ENCODE data around the gene DYRK1A. TPM values are rescaled to one million over a fixed set of nuclear protein-coding genes. Genes with fewer than 3 reads are reported as not detected.

The DYRK1A gene
- total and polyA plus RNA-seq, 7 donors = 21.5 to 105 (median 79.9) TPM

- H3K27me3 ChIP-seq (ENCODE audit: insufficient read depth in 3 of 3, low read length in 2 of 3) = no peaks in the 10 kb centered on the region
- peaks cover 74% of the 10 kb centered on the region for H3K4me1 ChIP-seq
- ATAC-seq (no peak), DNase-seq (no peak)
- 86 to 89% (median 88%) methylated on average over 2 of the region's 2 CpGs for WGBS, 3 donors
- no peaks in the 10 kb centered on the region for H3K9me3 ChIP-seq
- intact Hi-C loops (cut with DNase I) = no loop called here
- peaks cover 5 to 17% of the 10 kb centered on the region in 2 donors for H3K36me3 ChIP-seq (ENCODE audit: insufficient read depth in 1 of 2, low read depth in 1 of 2)
- no peak overlapping the region for H3K4me3 ChIP-seq
- no peak for TF ChIP-seq CTCF (IDR thresholded peaks at IDR 0.05)
- H3K27ac ChIP-seq = peak overlapping the region; percentile 56
Measured at GRCh38 chr21:37425684-37426083, 59.1 kb downstream of the DYRK1A start.

GRCh38 chr21:37427221-37427620, 60.6 kb downstream of the DYRK1A start:
- 96 to 98% (median 97%) methylated on average over 6 of the region's 6 CpGs for WGBS, 3 donors
- DNase-seq (no peak), ATAC-seq (no peak)
- TF ChIP-seq CTCF (IDR thresholded peaks at IDR 0.05) = no peak
- Histone ChIP-seq H3K27ac (peak overlapping the region; percentile 5), H3K4me1 (peaks cover 75% of the 10 kb centered on the region), H3K9me3 (no peaks in the 10 kb centered on the region), H3K36me3 (ENCODE audit: insufficient read depth in 1 of 2, low read depth in 1 of 2) (peaks cover 3 to 5% of the 10 kb centered on the region in 2 donors), H3K27me3 (ENCODE audit: insufficient read depth in 3 of 3, low read length in 2 of 3) (no peaks in the 10 kb centered on the region), H3K4me3 (no peak overlapping the region)
- intact Hi-C loops (cut with DNase I) = no loop called here

GRCh38 chr21:37429356-37429755, 62.8 kb downstream of the DYRK1A start:
- Histone ChIP-seq H3K9me3 (no peaks in the 10 kb centered on the region), H3K27me3 (ENCODE audit: insufficient read depth in 3 of 3, low read length in 2 of 3) (no peaks in the 10 kb centered on the region), H3K4me3 (no peak overlapping the region), H3K4me1 (peaks cover 75% of the 10 kb centered on the region), H3K36me3 (ENCODE audit: insufficient read depth in 1 of 2, low read depth in 1 of 2) (no peaks in the 10 kb centered on the region), H3K27ac (peak overlapping the region; percentile 78)
- no peak for TF ChIP-seq CTCF (IDR thresholded peaks at IDR 0.05)
- WGBS, 3 donors = 73 to 78% (median 77%) methylated on average over 7 of the region's 7 CpGs
- ATAC-seq = peak in 3 of 4 donors; percentile 24 to 52 (median 34)
- intact Hi-C loops (cut with DNase I) = no loop called here
- DNase-seq = no peak

GRCh38 chr21:37430184-37430821, 63.7 kb downstream of the DYRK1A start:
- DNase-seq (no peak), ATAC-seq (peak; percentile 72 to 84 (median 80))
- Histone ChIP-seq H3K27me3 (ENCODE audit: insufficient read depth in 3 of 3, low read length in 2 of 3) (no peaks in the 10 kb centered on the region), H3K9me3 (no peaks in the 10 kb centered on the region), H3K36me3 (ENCODE audit: insufficient read depth in 1 of 2, low read depth in 1 of 2) (no peaks in the 10 kb centered on the region), H3K27ac (peak overlapping the region; percentile 78), H3K4me3 (peak overlapping the region; percentile 26), H3K4me1 (peaks cover 71% of the 10 kb centered on the region)
- TF ChIP-seq CTCF (IDR thresholded peaks at IDR 0.05) = no peak
- WGBS, 3 donors = 32 to 53% (median 35%) methylated on average over 6 of the region's 6 CpGs
- intact Hi-C loops (cut with DNase I) = loop anchor here in 1 of 2 donors (2.0 kb wide), 1 partner anchor 64 kb away; the partner anchor contains the start of gene DYRK1A

All from psoas muscle (tissue), 8 donors.